K562 (cell line): Measurements from ENCODE around the gene DUSP9. TPM values are rescaled to one million over a fixed set of nuclear protein-coding genes. Genes with fewer than 3 reads are reported as not detected.

Experiments
- ATAC-seq: fragments of 200-7000 bp; cut with Tn5 transposase; 3 replicates; pipeline ENCODE4 v1.9.1; 2020; ENCODE audit warnings: moderate library complexity
- BruUV-seq: library from RNA; stranded (reverse); fragments of 400-500 nt; replicated peaks from 2 replicates; lab custom pipeline; 2021; lab: Mats Ljungman, UMichigan
- CTCF ChIA-PET: fragments of 300-600 bp; formaldehyde crosslinking; extraction: SDS; loops from one replicate; lab custom pipeline; 2021; ENCODE audit warnings: low intra/inter-chr PET ratio; lab: Yijun Ruan, JAX
- POLR2A ChIA-PET: fragments of 300-600, 350-650 bp; sonication (Branson Sonifier 250); formaldehyde crosslinking; extraction: SDS; loops from one replicate; lab custom pipeline; 2021; ENCODE audit warnings: antibody characterized with exemption, inconsistent platforms; lab: Yijun Ruan, JAX
- DNase-seq, 4 experiments: peaks; one replicate each; pipeline versions ENCODE4 v3.0.0 to v3.0.0-alpha.2; 2011 to 2018; ENCODE audit warnings: low spot score in 3 of 4, mixed read lengths in 3 of 4; ENCODE audit errors: extremely low read depth in 1 of 4
- FAIRE-seq: peaks from 2 replicates; lab custom pipeline; 2011; peaks lifted over from hg19 to GRCh38; lab: Jason Lieb, UNC
- H2AFZ ChIP-seq: 2 replicates; pipeline ENCODE4 v1.6.0; 2011; ENCODE audit warnings: low read depth, low read length, control low read depth, inconsistent platforms
- H3K27ac ChIP-seq: fragments of 200-600 bp; 3 replicates; pipeline ENCODE4 v1.8.0; 2011; ENCODE audit warnings: low read depth, mild to moderate bottlenecking, control low read depth, inconsistent platforms, low read length, moderate library complexity, mixed read lengths; ENCODE audit errors: extremely low read depth
- H3K27me3 ChIP-seq, 2 experiments: fragments of 300-600 bp in 1 of 2; 2 replicates in 1 of 2; 3 replicates in 1 of 2; pipeline versions ENCODE4 v1.6.0 to v1.8.0; 2011; ENCODE audit warnings: inconsistent platforms in 2 of 2, low read length in 2 of 2, mild to moderate bottlenecking in 1 of 2, mixed read lengths in 1 of 2, moderate library complexity in 1 of 2; ENCODE audit not compliant: control insufficient read depth in 2 of 2, insufficient read depth in 2 of 2
- H3K36me3 ChIP-seq: fragments of 300-600 bp; 3 replicates; pipeline ENCODE4 v1.8.0; 2011; ENCODE audit warnings: mild to moderate bottlenecking, low read length, inconsistent platforms; ENCODE audit not compliant: control insufficient read depth, insufficient read depth
- H3K4me1 ChIP-seq, 2 experiments: fragments of 200-600 bp in 1 of 2; replicated peaks in 1 of 2; 2 replicates in 1 of 2; 3 replicates in 1 of 2; pipeline versions ENCODE4 v1.5.1 to v1.8.0; 2011; ENCODE audit warnings: inconsistent platforms in 2 of 2, low read length in 2 of 2, mild to moderate bottlenecking in 1 of 2, mixed read lengths in 1 of 2, moderate library complexity in 1 of 2; ENCODE audit not compliant: control insufficient read depth in 2 of 2, insufficient read depth in 2 of 2
- H3K4me2 ChIP-seq: 2 replicates; pipeline ENCODE4 v1.6.1; 2011; ENCODE audit warnings: low read length, control low read depth, inconsistent platforms, mixed read lengths; ENCODE audit not compliant: insufficient read depth
- H3K4me3 ChIP-seq: fragments of 200-600 bp; sonication (generic), shearing (Covaris generic); 2 replicates; pipeline ENCODE4 v1.5.1; 2016; ENCODE audit warnings: control low read depth, inconsistent platforms
- H3K79me2 ChIP-seq: fragments of 200-600 bp; 3 replicates; pipeline ENCODE4 v1.8.0; 2011; ENCODE audit warnings: low read length, inconsistent platforms; ENCODE audit not compliant: control insufficient read depth, insufficient read depth
- H3K9ac ChIP-seq, 2 experiments: 2 replicates each; pipeline versions ENCODE4 v1.6.0 to v1.6.1; 2011; ENCODE audit warnings: low read depth in 2 of 2, low read length in 2 of 2, control low read depth in 1 of 2, inconsistent platforms in 1 of 2, mild to moderate bottlenecking in 1 of 2, mixed read lengths in 1 of 2; ENCODE audit not compliant: insufficient read depth in 1 of 2
- H3K9me1 ChIP-seq: one replicate; pipeline ENCODE4 v1.6.0; 2011; ENCODE audit warnings: inconsistent platforms, mild to moderate bottlenecking, low read length, moderate library complexity; ENCODE audit not compliant: control insufficient read depth, insufficient read depth
- H3K9me3 ChIP-seq: replicated peaks from 2 replicates; pipeline ENCODE4 v1.5.1; 2011; ENCODE audit warnings: low read depth, low read length, inconsistent platforms; ENCODE audit not compliant: control insufficient read depth, insufficient read depth
- H4K20me1 ChIP-seq: replicated peaks from 2 replicates; pipeline ENCODE4 v1.6.1; 2011; ENCODE audit warnings: low read length, inconsistent platforms, mixed read lengths; ENCODE audit not compliant: control insufficient read depth, insufficient read depth
- TRIM24 ChIP-seq, 2 experiments: fragments of 450-650 bp; IDR thresholded peaks; 2 replicates each; pipeline ENCODE4 v1.6.1; 2016
- TRIM28 ChIP-seq: fragments of 450-650 bp; IDR thresholded peaks from 2 replicates; pipeline ENCODE4 v1.6.1; 2017
- ZFX ChIP-seq: sonication (generic); formaldehyde crosslinking; IDR thresholded peaks from 2 replicates; pipeline ENCODE4 v1.8.0; 2022; ENCODE audit warnings: mild to moderate bottlenecking, missing genetic modification reagents, moderate library complexity
- ZNF280A ChIP-seq: fragments of 450-650 bp; IDR thresholded peaks from 2 replicates; pipeline ENCODE4 v1.6.1; 2018; ENCODE audit warnings: mild to moderate bottlenecking, low read depth; ENCODE audit not compliant: partially characterized antibody
- WGBS: fragments of 100-300 bp; shearing (Covaris generic); methylation state at CpG from one replicate; pipeline ENCODE4 v1.1.6; 2016; ENCODE audit warnings: low coverage, mixed read lengths; ENCODE audit not compliant: insufficient coverage; ENCODE audit errors: missing lambda C conversion rate; 5-methylcytosine and 5-hydroxymethylcytosine counted together
- in situ Hi-C: fragments of 300-500 bp; cut with MboI; formaldehyde crosslinking; loops from 4 replicates; pipeline ENCODE4 v1.15.0; 2018; ENCODE audit warnings: inconsistent platforms, mixed read lengths
- intact Hi-C: fragments of 100-400 bp; cut with micrococcal nuclease; formaldehyde crosslinking; loops from 2 replicates; pipeline ENCODE4 v1.14.2; 2022
- polyA plus RNA-seq, 8 experiments: library from polyadenylated mRNA; depleted of rRNA in 4 of 8; stranded (reverse) in 5 of 8; unstranded in 3 of 8; fragments of >200 nt; fragmentation: Nextera tagmentation in 2 of 8; fragmentation: Illumina TruSeq in 1 of 8; extraction: Ambion mirVana in 2 of 8; extraction: Trizol in 1 of 8; gene quantifications; 2 replicates each; pipeline versions ENCODE4 v1.2.1 to v1.2.3, GENCODE V29; 2011 to 2014; ENCODE audit warnings: inconsistent platforms in 1 of 8, missing spikeins in 1 of 8
- total RNA-seq, 7 experiments: library from RNA; depleted of rRNA in 6 of 7; stranded (reverse); fragments of >200 nt in 6 of 7; fragmentation: Illumina TruSeq in 2 of 7; extraction: Trizol in 2 of 7; gene quantifications; 2 replicates each; pipeline versions ENCODE4 v1.2.1 to v1.2.3, GENCODE V29; 2011 to 2021; ENCODE audit warnings: low replicate concordance in 1 of 7
- TF ChIP-seq, protein P1 (sequence below): fragments of 250-450 bp; sonication (Bioruptor Pico); IDR thresholded peaks from 2 replicates; pipeline ENCODE4 v1.5.0; 2020; ENCODE audit warnings: mild to moderate bottlenecking

The DUSP9 gene
- total and polyA plus RNA-seq, 9 of the 15 experiments (the other 6 are each of a cell fraction or from before 2014, with no cell fraction given), result 0.11 to 14.1 (median 5.5) TPM

DNA sequence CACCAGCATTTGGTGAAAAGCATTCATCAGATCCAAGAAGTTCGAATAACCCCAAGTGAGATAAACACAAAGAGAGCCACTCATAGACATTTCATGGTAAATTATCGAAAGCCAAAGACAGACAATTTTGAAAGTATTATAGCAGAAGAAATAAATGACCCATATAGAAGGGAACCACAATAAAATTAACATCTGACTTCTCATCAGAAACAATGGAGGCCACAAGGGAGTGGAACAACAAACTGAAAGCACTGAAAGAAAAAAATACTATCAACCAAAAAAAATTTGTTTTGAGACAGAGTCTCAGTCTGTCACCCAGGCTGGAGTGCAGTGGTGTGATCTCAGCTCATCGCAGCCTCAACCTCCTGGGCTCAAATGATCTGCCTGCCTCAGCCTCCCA lies 12.3 kb downstream of the DUSP9 start:
- TF ChIP-seq TRIM28 (0 out of 2 replicates have a peak, but pooled peaks have one; percentile 50), ZFX (CRISPR knock-in tag) (no peak), ZNF280A (peak; percentile 42), TRIM24 (IDR thresholded peaks at IDR 0.05) (peak in 1 of 2 experiments; percentile 33; a peak in 1 of 4 replicates)
- TF ChIP-seq, protein P1, sequence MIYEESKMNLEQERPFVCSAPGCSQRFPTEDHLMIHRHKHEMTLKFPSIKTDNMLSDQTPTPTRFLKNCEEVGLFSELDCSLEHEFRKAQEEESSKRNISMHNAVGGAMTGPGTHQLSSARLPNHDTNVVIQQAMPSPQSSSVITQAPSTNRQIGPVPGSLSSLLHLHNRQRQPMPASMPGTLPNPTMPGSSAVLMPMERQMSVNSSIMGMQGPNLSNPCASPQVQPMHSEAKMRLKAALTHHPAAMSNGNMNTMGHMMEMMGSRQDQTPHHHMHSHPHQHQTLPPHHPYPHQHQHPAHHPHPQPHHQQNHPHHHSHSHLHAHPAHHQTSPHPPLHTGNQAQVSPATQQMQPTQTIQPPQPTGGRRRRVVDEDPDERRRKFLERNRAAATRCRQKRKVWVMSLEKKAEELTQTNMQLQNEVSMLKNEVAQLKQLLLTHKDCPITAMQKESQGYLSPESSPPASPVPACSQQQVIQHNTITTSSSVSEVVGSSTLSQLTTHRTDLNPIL (CRISPR knock-in tag), result no peak
- Histone ChIP-seq H3K4me1 (peaks cover 0 to 8% of the 10 kb centered on the region in 2 experiments; a peak in 2 of 5 replicates), H3K79me2 (no peaks in the 10 kb centered on the region), H3K27me3 (peaks cover 0 to 5% of the 10 kb centered on the region in 2 experiments; a peak in 1 of 5 replicates), H3K4me3 (no peak overlapping the region), H3K4me2 (no peak overlapping the region), H3K9me3 (0 out of 2 replicates have a peak, but pooled peaks cover 2% of the 10 kb centered on the region), H2AFZ (no peak overlapping the region), H3K27ac (no peak overlapping the region), H3K9me1 (no peaks in the 10 kb centered on the region), H3K36me3 (no peaks in the 10 kb centered on the region), H4K20me1 (no peaks in the 10 kb centered on the region), H3K9ac (no peak overlapping the region)
- POLR2A ChIA-PET, result no interaction called here
- CTCF ChIA-PET, result no interaction called here
- BruUV-seq, result no TSS peak
- FAIRE-seq, result no peak
- ATAC-seq, result no peak
- 3% methylated on average over 3 of the region's 3 CpGs for WGBS
- DNase-seq, result no peak
- intact Hi-C loops (no loop called here), in situ Hi-C loops (no loop called here)
